IMR-90 (cell line): ENCODE data around the gene ATL2. TPM values are rescaled to one million over a fixed set of nuclear protein-coding genes. Genes with fewer than 3 reads are reported as not detected.

ENCODE experiments used
- ATAC-seq: fragments of 200-7000 bp; cut with Tn5 transposase; 2 replicates; pipeline ENCODE4 v1.9.1; 2020; ENCODE audit warnings: low read depth, mild to moderate bottlenecking, moderate library complexity
- BruUV-seq: library from RNA; stranded (reverse); fragments of 400-500 nt; replicated peaks from 2 replicates; lab custom pipeline; 2021; lab: Mats Ljungman, UMichigan
- CTCF ChIA-PET: fragments of 300-600 bp; formaldehyde crosslinking; extraction: SDS; loops from one replicate; lab custom pipeline; 2021; ENCODE audit warnings: antibody characterized with exemption; lab: Yijun Ruan, JAX
- POLR2A ChIA-PET: fragments of 300-600 bp; sonication (Branson Sonifier 250); formaldehyde crosslinking; loops from one replicate; lab custom pipeline; 2022; ENCODE audit warnings: antibody characterized with exemption; ENCODE audit not compliant: unreplicated experiment; lab: Charles Lee
- DNase-seq: peaks from one replicate; pipeline ENCODE4 v3.0.0; 2013
- H2AFZ ChIP-seq: replicated peaks from 2 replicates; pipeline ENCODE3; 2013; ENCODE audit warnings: low read length, mild to moderate bottlenecking; ENCODE audit not compliant: poor library complexity
- H2AK5ac ChIP-seq: 2 replicates; pipeline ENCODE4 v1.6.1; 2013; ENCODE audit warnings: low read depth, low read length, inconsistent platforms
- H2AK9ac ChIP-seq: replicated peaks from 2 replicates; pipeline ENCODE3; 2013; ENCODE audit warnings: mild to moderate bottlenecking, low read depth, low read length, moderate library complexity; ENCODE audit not compliant: poor library complexity
- H2BK120ac ChIP-seq: 2 replicates; pipeline ENCODE4 v1.6.1; 2013; ENCODE audit warnings: low read depth, low read length, inconsistent platforms
- H2BK15ac ChIP-seq: 3 replicates; pipeline ENCODE4 v1.6.1; 2013; ENCODE audit warnings: low read depth, low read length, inconsistent platforms
- H2BK20ac ChIP-seq: 2 replicates; pipeline ENCODE4 v1.6.1; 2013; ENCODE audit warnings: low read depth, mild to moderate bottlenecking, inconsistent platforms, low read length, moderate library complexity
- H2BK5ac ChIP-seq: 2 replicates; pipeline ENCODE4 v1.6.1; 2013; ENCODE audit warnings: mild to moderate bottlenecking, low read depth, low read length, inconsistent platforms; ENCODE audit not compliant: poor library complexity, severe bottlenecking
- H3K14ac ChIP-seq: replicated peaks from 2 replicates; pipeline ENCODE4 v1.6.1; 2013; ENCODE audit warnings: low read depth, low read length, inconsistent platforms
- H3K18ac ChIP-seq: 2 replicates; pipeline ENCODE4 v1.6.1; 2013; ENCODE audit warnings: low read depth, low read length, control low read depth
- H3K23ac ChIP-seq: 2 replicates; pipeline ENCODE4 v1.6.1; 2013; ENCODE audit warnings: low read depth, low read length, inconsistent platforms
- H3K27ac ChIP-seq: 2 replicates; pipeline ENCODE4 v1.5.1; 2013; ENCODE audit warnings: mild to moderate bottlenecking, control low read depth, low read length; ENCODE audit not compliant: insufficient read depth
- H3K27me3 ChIP-seq: 2 replicates; pipeline ENCODE4 v1.6.1; 2013; ENCODE audit warnings: low read length; ENCODE audit not compliant: control insufficient read depth, insufficient read depth
- H3K36me3 ChIP-seq: 2 replicates; pipeline ENCODE4 v1.6.1; 2013; ENCODE audit warnings: low read length, mixed read lengths; ENCODE audit not compliant: control insufficient read depth, insufficient read depth
- H3K4ac ChIP-seq: 2 replicates; pipeline ENCODE4 v1.6.1; 2013; ENCODE audit warnings: low read depth, low read length, inconsistent platforms
- H3K4me1 ChIP-seq: 2 replicates; pipeline ENCODE4 v1.6.1; 2013; ENCODE audit warnings: low read length, mixed read lengths; ENCODE audit not compliant: control insufficient read depth, insufficient read depth
- H3K4me2 ChIP-seq: 2 replicates; pipeline ENCODE4 v1.6.1; 2013; ENCODE audit warnings: low read depth, mild to moderate bottlenecking, control low read depth, low read length, moderate library complexity
- H3K4me3 ChIP-seq: 2 replicates; pipeline ENCODE4 v1.5.1; 2013; ENCODE audit warnings: low read depth, mild to moderate bottlenecking, control low read depth, low read length, moderate library complexity; ENCODE audit not compliant: insufficient read depth
- H3K56ac ChIP-seq: 2 replicates; pipeline ENCODE4 v1.6.1; 2013; ENCODE audit warnings: low read length, inconsistent platforms; ENCODE audit not compliant: insufficient read depth; ENCODE audit errors: extremely low read depth
- H3K79me1 ChIP-seq, 2 experiments: 2 replicates each; pipeline ENCODE4 v1.6.1; 2013; ENCODE audit warnings: low read length in 2 of 2, inconsistent platforms in 1 of 2, low read depth in 1 of 2
- H3K9ac ChIP-seq: 2 replicates; pipeline ENCODE4 v1.6.1; 2013; ENCODE audit warnings: low read depth, low read length, control low read depth
- H3K9me1 ChIP-seq: 2 replicates; pipeline ENCODE4 v1.6.1; 2013; ENCODE audit warnings: low read length, inconsistent platforms; ENCODE audit not compliant: insufficient read depth
- H3K9me3 ChIP-seq: 2 replicates; pipeline ENCODE4 v1.6.1; 2013; ENCODE audit warnings: low read length; ENCODE audit not compliant: control insufficient read depth, insufficient read depth
- H4K20me1 ChIP-seq: 2 replicates; pipeline ENCODE4 v1.6.1; 2013; ENCODE audit warnings: low read length, inconsistent platforms; ENCODE audit not compliant: insufficient read depth
- H4K5ac ChIP-seq: 2 replicates; pipeline ENCODE4 v1.6.1; 2013; ENCODE audit warnings: mild to moderate bottlenecking, low read depth, low read length, control low read depth
- H4K8ac ChIP-seq, 2 experiments: 2 replicates each; pipeline ENCODE4 v1.6.1; 2013; ENCODE audit warnings: low read depth in 2 of 2, low read length in 2 of 2, control low read depth in 1 of 2, inconsistent platforms in 1 of 2
- H4K91ac ChIP-seq: 2 replicates; pipeline ENCODE4 v1.6.1; 2013; ENCODE audit warnings: low read depth, low read length, inconsistent platforms; ENCODE audit not compliant: insufficient read depth
- BHLHE40 ChIP-seq: fragments of 150-350 bp; IDR thresholded peaks from 2 replicates; pipeline ENCODE4 v1.6.1; 2016; ENCODE audit warnings: mild to moderate bottlenecking, low read depth, low read length
- CEBPB ChIP-seq: IDR thresholded peaks from 2 replicates; pipeline ENCODE4 v1.6.1; 2012; ENCODE audit warnings: low read depth, low read length, improper control_type of control experiment
- CHD1 ChIP-seq: IDR thresholded peaks from 2 replicates; pipeline ENCODE4 v1.6.1; 2012; ENCODE audit warnings: low read depth, low read length, improper control_type of control experiment
- CTCF ChIP-seq: conservative IDR thresholded peaks from 2 replicates; pipeline ENCODE4 v1.5.1; 2012; ENCODE audit warnings: mild to moderate bottlenecking, low read depth, low read length, improper control_type of control experiment
- ELK1 ChIP-seq: fragments of 150-350 bp; IDR thresholded peaks from 2 replicates; pipeline ENCODE4 v1.6.1; 2016; ENCODE audit warnings: low read depth, mild to moderate bottlenecking, low read length, moderate library complexity, borderline replicate concordance
- FOS ChIP-seq: fragments of 150-350 bp; IDR thresholded peaks from 2 replicates; pipeline ENCODE4 v1.6.1; 2016; ENCODE audit warnings: low read depth, low read length
- MAFK ChIP-seq: IDR thresholded peaks from 2 replicates; pipeline ENCODE4 v1.6.1; 2012; ENCODE audit warnings: low read depth, low read length, improper control_type of control experiment
- MAZ ChIP-seq: IDR thresholded peaks from 2 replicates; pipeline ENCODE4 v1.6.1; 2012; ENCODE audit warnings: low read depth, mild to moderate bottlenecking, low read length, improper control_type of control experiment, moderate library complexity, borderline replicate concordance
- MXI1 ChIP-seq: IDR thresholded peaks from 2 replicates; pipeline ENCODE4 v1.6.1; 2012; ENCODE audit warnings: low read depth, mild to moderate bottlenecking, low read length, moderate library complexity, borderline replicate concordance
- NFE2L2 ChIP-seq: fragments of 150-350 bp; IDR thresholded peaks from 2 replicates; pipeline ENCODE4 v1.6.1; 2016; ENCODE audit warnings: low read depth, mild to moderate bottlenecking, low read length
- POLR2A ChIP-seq: IDR thresholded peaks from 2 replicates; pipeline ENCODE4 v1.6.1; 2012; ENCODE audit warnings: mild to moderate bottlenecking, low read depth, low read length
- RAD21 ChIP-seq: IDR thresholded peaks from 2 replicates; pipeline ENCODE4 v1.6.1; 2012; ENCODE audit warnings: low read length, improper control_type of control experiment
- RCOR1 ChIP-seq: IDR thresholded peaks from 2 replicates; pipeline ENCODE4 v1.6.1; 2012; ENCODE audit warnings: mild to moderate bottlenecking, low read length, improper control_type of control experiment; ENCODE audit not compliant: insufficient replicate concordance
- RFX5 ChIP-seq: IDR thresholded peaks from 2 replicates; pipeline ENCODE4 v1.8.0; 2012; ENCODE audit warnings: low read depth, mild to moderate bottlenecking, low read length, moderate library complexity
- SMC3 ChIP-seq: fragments of 150-350 bp; IDR thresholded peaks from 2 replicates; pipeline ENCODE4 v1.6.1; 2016; ENCODE audit warnings: low read depth, mild to moderate bottlenecking, antibody characterized with exemption, low read length, moderate library complexity
- USF2 ChIP-seq: fragments of 150-350 bp; IDR thresholded peaks from 2 replicates; pipeline ENCODE4 v1.6.1; 2017; ENCODE audit warnings: mild to moderate bottlenecking, antibody characterized with exemption, low read length, low read depth
- WGBS, 2 experiments: methylation state at CpG; one replicate each; pipeline versions ENCODE4 v1.1.5 to v1.1.7; 2013; ENCODE audit warnings: missing lambda C conversion rate in 2 of 2; ENCODE audit not compliant: insufficient read length in 1 of 2; ENCODE audit errors: extremely low coverage in 2 of 2; 5-methylcytosine and 5-hydroxymethylcytosine counted together
- dilution Hi-C: fragments of 300-500 bp; cut with HindIII; formaldehyde crosslinking; loops from one replicate; pipeline ENCODE4 v1.14.3; 2018; ENCODE audit warnings: low sequenced_read_pairs; ENCODE audit not compliant: unreplicated experiment
- in situ Hi-C: fragments of 300-500 bp; cut with MboI; formaldehyde crosslinking; loops from 3 replicates; pipeline ENCODE4 v1.14.3; 2019; ENCODE audit warnings: low sequenced_read_pairs, inconsistent platforms, mixed read lengths
- intact Hi-C: fragments of 100-400 bp; cut with micrococcal nuclease; formaldehyde crosslinking; loops from 2 replicates; pipeline ENCODE4 v1.10.0; 2022
- polyA plus RNA-seq, 3 experiments: library from polyadenylated mRNA; depleted of rRNA; stranded (reverse); fragments of >200 nt; gene quantifications; 2 replicates each; pipeline ENCODE4 v1.2.3, GENCODE V29; 2012; ENCODE audit warnings: low replicate concordance in 1 of 3
- total RNA-seq: library from RNA; depleted of rRNA; stranded (reverse); fragments of >200 nt; gene quantifications from 2 replicates; pipeline ENCODE4 v1.2.3, GENCODE V29; 2012

ATL2 gene
- total and polyA plus RNA-seq, 2 of the 4 experiments (the other 2 are of a cell fraction) = 16.0 to 62.6 TPM

GRCh38 chr2:38248707-38249106 is 128.4 kb downstream of the ATL2 start:
- H4K91ac ChIP-seq = no peak overlapping the region
- no peaks in the 10 kb centered on the region for H3K4me1 ChIP-seq
- no peak overlapping the region for H2AFZ ChIP-seq
- H3K9me1 ChIP-seq = no peaks in the 10 kb centered on the region
- H4K8ac ChIP-seq = no peak overlapping the region
- H3K9me3 ChIP-seq = no peaks in the 10 kb centered on the region
- no peak overlapping the region for H3K14ac ChIP-seq
- H2AK5ac ChIP-seq = no peak overlapping the region
- ChIA-PET POLR2A (interaction anchor here (0.5 kb wide), 1 partner anchor 605 kb away, joined by 3 read pairs; no protein-coding TSS in a partner anchor), CTCF (no interaction called here)
- H3K27ac ChIP-seq = no peak overlapping the region
- H4K5ac ChIP-seq = no peak overlapping the region
- no peak overlapping the region for H3K18ac ChIP-seq
- BruUV-seq = no TSS peak
- no peak overlapping the region for H2BK20ac ChIP-seq
- H4K20me1 ChIP-seq = no peaks in the 10 kb centered on the region
- H3K56ac ChIP-seq = no peak overlapping the region
- H3K4ac ChIP-seq = no peak overlapping the region
- no peaks in the 10 kb centered on the region for H3K36me3 ChIP-seq
- DNase-seq (no peak), ATAC-seq (no peak)
- WGBS, 2 experiments = no CpG with 5 or more reads among the region's 2 CpGs
- dilution Hi-C loops (no loop called here), intact Hi-C loops (no loop called here), in situ Hi-C loops (no loop called here)
- H3K23ac ChIP-seq = no peak overlapping the region
- no peak overlapping the region for H3K4me3 ChIP-seq
- H2BK5ac ChIP-seq = no peak overlapping the region
- H3K9ac ChIP-seq = no peak overlapping the region
- H3K4me2 ChIP-seq = no peak overlapping the region
- H2BK15ac ChIP-seq = no peak overlapping the region
- TF ChIP-seq NFE2L2 = no peak
- no peak for TF ChIP-seq MAZ
- TF ChIP-seq MXI1 = no peak
- TF ChIP-seq RFX5 = no peak
- no peak for TF ChIP-seq RAD21
- TF ChIP-seq POLR2A = no peak
- no peak for TF ChIP-seq CTCF
- TF ChIP-seq ELK1 = no peak
- TF ChIP-seq CHD1 = no peak
- TF ChIP-seq SMC3 = no peak
- TF ChIP-seq MAFK = no peak
- TF ChIP-seq FOS = no peak
- TF ChIP-seq RCOR1 = no peak
- TF ChIP-seq CEBPB = no peak
- TF ChIP-seq USF2 = no peak
- TF ChIP-seq BHLHE40 = no peak
- H3K79me1 ChIP-seq = no peaks in the 10 kb centered on the region
- H2AK9ac ChIP-seq = no peak overlapping the region
- peaks cover 32% of the 10 kb centered on the region for H3K27me3 ChIP-seq
- H2BK120ac ChIP-seq = no peak overlapping the region
